HCT116 (cell line): Measurements from ENCODE around the gene LDB2. TPM values are rescaled to one million over a fixed set of nuclear protein-coding genes. Genes with fewer than 3 reads are reported as not detected.

Experiments
- ATAC-seq: fragments of 200-7000 bp; cut with Tn5 transposase; 2 replicates; pipeline ENCODE4 v1.9.1; 2020; ENCODE audit warnings: mild to moderate bottlenecking, moderate library complexity
- BruUV-seq: library from RNA; stranded (reverse); fragments of 400-500 nt; replicated peaks from 2 replicates; lab custom pipeline; 2021; lab: Mats Ljungman, UMichigan
- CTCF ChIA-PET: fragments of 300-600 bp; sonication (Branson Sonifier 250); formaldehyde crosslinking; loops from one replicate; lab custom pipeline; 2021; ENCODE audit warnings: antibody characterized with exemption; lab: Charles Lee
- POLR2A ChIA-PET: fragments of 300-600, 350-600 bp; sonication (Branson Sonifier 250); formaldehyde crosslinking; loops from one replicate; lab custom pipeline; 2021; ENCODE audit warnings: antibody characterized with exemption; lab: Charles Lee
- RAD21 ChIA-PET, 2 experiments: fragments of 300-600 bp; sonication (Branson Sonifier 250); formaldehyde crosslinking; loops; one replicate each; lab custom pipeline; 2023; ENCODE audit warnings: low total read pairs in 2 of 2; ENCODE audit not compliant: uncharacterized antibody in 2 of 2, unreplicated experiment in 2 of 2, low non-redundant PET in 1 of 2; lab: Charles Lee
- DNase-seq: peaks from one replicate; pipeline ENCODE4 v3.0.0-alpha.2; 2010; ENCODE audit warnings: low read depth, low spot score
- H2AFZ ChIP-seq: fragments of 200-600 bp; shearing (Covaris generic), sonication (generic); 2 replicates; pipeline ENCODE4 v1.6.1; 2017; ENCODE audit warnings: low read depth, mixed run types, mixed read lengths, antibody characterized with exemption, low read length; ENCODE audit not compliant: poor library complexity, severe bottlenecking
- H3K27ac ChIP-seq: 2 replicates; pipeline ENCODE4 v1.5.1; 2012; ENCODE audit warnings: low read depth, low read length
- H3K27me3 ChIP-seq: fragments of 200-600 bp; sonication (generic); 2 replicates; pipeline ENCODE4 v1.6.1; 2016; ENCODE audit warnings: mixed run types, low read length, mixed read lengths; ENCODE audit not compliant: insufficient read depth
- H3K36me3 ChIP-seq, 2 experiments: fragments of 200-500 bp in 1 of 2; fragments of 200-600 bp in 1 of 2; sonication (Bioruptor generic) in 1 of 2; sonication (generic) in 1 of 2; 2 replicates each; pipeline versions ENCODE4 v1.5.1 to v1.6.1; 2014 to 2016; ENCODE audit warnings: low read length in 2 of 2, inconsistent platforms in 1 of 2, mixed read lengths in 1 of 2, mixed run types in 1 of 2; ENCODE audit not compliant: insufficient read depth in 2 of 2, control insufficient read depth in 1 of 2
- H3K4me1 ChIP-seq, 2 experiments: fragments of 200-600 bp in 1 of 2; sonication (generic) in 1 of 2; 2 replicates each; pipeline versions ENCODE4 v1.5.1 to v1.6.1; 2012 to 2017; ENCODE audit warnings: low read length in 2 of 2, inconsistent platforms in 1 of 2, mild to moderate bottlenecking in 1 of 2, mixed read lengths in 1 of 2, mixed run types in 1 of 2, moderate library complexity in 1 of 2; ENCODE audit not compliant: insufficient read depth in 2 of 2, control insufficient read depth in 1 of 2
- H3K4me2 ChIP-seq: fragments of 200-600 bp; sonication (generic); 2 replicates; pipeline ENCODE4 v1.6.1; 2017; ENCODE audit warnings: mixed run types, low read length, mixed read lengths
- H3K4me3 ChIP-seq, 2 experiments: fragments of 200-600 bp in 1 of 2; sonication (generic) in 1 of 2; replicated peaks in 1 of 2; 2 replicates each; pipeline ENCODE4 v1.5.1; 2011 to 2016; ENCODE audit warnings: low read length in 2 of 2, control low read depth in 1 of 2, low read depth in 1 of 2, mild to moderate bottlenecking in 1 of 2, mixed read lengths in 1 of 2, mixed run types in 1 of 2
- H3K79me2 ChIP-seq: fragments of 200-600 bp; sonication (generic); 2 replicates; pipeline ENCODE4 v1.6.1; 2017; ENCODE audit warnings: mild to moderate bottlenecking, mixed run types, low read length, moderate library complexity, mixed read lengths; ENCODE audit not compliant: insufficient read depth
- H3K9ac ChIP-seq: fragments of 200-600 bp; sonication (generic); 2 replicates; pipeline ENCODE4 v1.6.1; 2016; ENCODE audit warnings: low read length, mixed read lengths
- H3K9me2 ChIP-seq: fragments of 200-600 bp; sonication (generic), shearing (Covaris generic); 2 replicates; pipeline ENCODE4 v1.6.1; 2017; ENCODE audit warnings: mixed run types, mild to moderate bottlenecking, moderate library complexity; ENCODE audit not compliant: insufficient read depth
- H3K9me3 ChIP-seq, 2 experiments: fragments of 200-500 bp in 1 of 2; fragments of 200-600 bp in 1 of 2; sonication (Bioruptor generic) in 1 of 2; sonication (generic) in 1 of 2; 2 replicates each; pipeline ENCODE4 v1.6.1; 2014 to 2017; ENCODE audit warnings: low read length in 2 of 2, mixed read lengths in 2 of 2, inconsistent platforms in 1 of 2, low read depth in 1 of 2, mild to moderate bottlenecking in 1 of 2, mixed run types in 1 of 2, moderate library complexity in 1 of 2; ENCODE audit not compliant: control insufficient read depth in 1 of 2, insufficient read depth in 1 of 2
- H4K20me1 ChIP-seq: fragments of 200-600 bp; sonication (generic), shearing (Covaris generic); 2 replicates; pipeline ENCODE4 v1.6.1; 2017; ENCODE audit warnings: mixed run types, mild to moderate bottlenecking, moderate library complexity; ENCODE audit not compliant: insufficient read depth
- CBX3 ChIP-seq: IDR thresholded peaks from 2 replicates; pipeline ENCODE4 v1.6.1; 2012; ENCODE audit warnings: low read depth
- JUND ChIP-seq: IDR thresholded peaks from 2 replicates; pipeline ENCODE4 v1.6.1; 2012
- SIN3A ChIP-seq: IDR thresholded peaks from 2 replicates; pipeline ENCODE4 v1.6.1; 2012; ENCODE audit warnings: low read depth
- YY1 ChIP-seq: IDR thresholded peaks from 2 replicates; pipeline ENCODE4 v1.6.1; 2011; ENCODE audit warnings: low read length, low read depth, moderate library complexity, mild to moderate bottlenecking; ENCODE audit not compliant: insufficient replicate concordance; ENCODE audit errors: extremely low read depth
- ZFX ChIP-seq: fragments of 450-650 bp; IDR thresholded peaks from 2 replicates; pipeline ENCODE4 v1.6.1; 2017
- ZNF274 ChIP-seq: fragments of 200-500 bp; sonication (Bioruptor generic); IDR thresholded peaks from 2 replicates; pipeline ENCODE4 v1.6.1; 2014; ENCODE audit warnings: mild to moderate bottlenecking, low read depth, low read length, inconsistent platforms
- intact Hi-C: fragments of 100-400 bp; cut with micrococcal nuclease; formaldehyde crosslinking; loops from 2 replicates; pipeline ENCODE4 v1.10.0; 2022
- total RNA-seq: library from RNA; stranded (reverse); gene quantifications from one replicate; pipeline ENCODE4 v1.2.1, GENCODE V29; 2021; ENCODE audit not compliant: unreplicated experiment
- TF ChIP-seq, protein P1 (sequence below): IDR thresholded peaks from 2 replicates; pipeline ENCODE4 v1.6.1; 2012

The LDB2 gene
- total RNA-seq, 1 experiment from 2014 or later: 0.12 TPM

DNA sequence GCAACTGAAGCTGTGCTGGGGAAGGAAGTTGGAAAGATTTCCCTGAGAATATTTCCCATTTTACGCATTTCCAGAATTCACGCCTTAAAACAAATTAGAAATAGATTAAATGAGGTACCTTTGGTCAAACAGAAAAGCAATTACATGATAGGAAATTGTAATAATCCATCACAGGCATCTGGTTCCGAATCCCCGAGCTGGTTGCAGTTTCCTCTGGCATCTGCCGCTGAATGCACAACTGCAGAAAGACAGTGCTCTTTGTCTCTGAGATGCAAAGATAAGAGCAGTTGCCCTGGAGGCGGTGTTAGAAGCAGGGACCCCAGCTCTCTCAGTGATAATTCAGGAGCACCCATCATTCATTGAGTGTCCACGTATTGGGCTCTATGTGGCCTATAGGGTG, 224.4 kb downstream of the LDB2 start:
- Histone ChIP-seq H3K9me3 (no peaks in the 10 kb centered on the region), H4K20me1 (no peaks in the 10 kb centered on the region), H3K4me1 (no peaks in the 10 kb centered on the region), H3K4me3 (no peak overlapping the region), H3K36me3 (no peaks in the 10 kb centered on the region), H3K4me2 (no peak overlapping the region), H3K9me2 (no peaks in the 10 kb centered on the region)
- ChIA-PET CTCF (no interaction called here), RAD21 (no interaction called here)
- no TSS peak for BruUV-seq
- ATAC-seq: no peak
- TF ChIP-seq YY1: no peak
- TF ChIP-seq ZNF274: no peak
- TF ChIP-seq, protein P1, sequence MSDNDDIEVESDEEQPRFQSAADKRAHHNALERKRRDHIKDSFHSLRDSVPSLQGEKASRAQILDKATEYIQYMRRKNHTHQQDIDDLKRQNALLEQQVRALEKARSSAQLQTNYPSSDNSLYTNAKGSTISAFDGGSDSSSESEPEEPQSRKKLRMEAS: no peak
- no peak for TF ChIP-seq SIN3A
- TF ChIP-seq ZFX: no peak
- TF ChIP-seq, all 23 proteins: peak for 0
- no peak for DNase-seq
- intact Hi-C loops: no loop called here
- no peak overlapping the region for H2AFZ ChIP-seq
- no peaks in the 10 kb centered on the region for H3K79me2 ChIP-seq
- POLR2A ChIA-PET: no interaction called here
- H3K27ac ChIP-seq: no peak overlapping the region
- H3K27me3 ChIP-seq: 0 out of 2 replicates have a peak, but pooled peaks cover 2% of the 10 kb centered on the region
- no peak overlapping the region for H3K9ac ChIP-seq

DNA sequence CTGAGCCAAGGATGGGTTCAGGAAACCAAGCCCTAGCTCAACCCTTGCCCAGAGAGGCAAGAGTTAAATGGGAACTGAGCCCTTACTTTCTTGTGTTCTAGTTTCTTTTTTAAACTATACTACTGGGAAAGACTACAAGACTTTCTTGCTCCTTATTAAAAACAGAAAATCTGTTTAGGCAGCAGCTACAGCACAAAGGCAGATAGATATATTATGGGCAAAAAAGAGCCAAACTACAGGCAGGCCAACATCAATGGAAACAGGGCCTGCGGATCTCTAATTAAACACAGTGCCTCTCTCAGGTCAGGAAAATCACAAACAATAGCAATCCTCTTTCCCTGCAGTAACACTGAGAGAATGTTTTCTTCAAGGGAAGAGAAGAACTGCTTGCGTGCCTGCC, 226.0 kb downstream of the LDB2 start:
- ChIA-PET RAD21 (no interaction called here), CTCF (no interaction called here), POLR2A (no interaction called here)
- H3K9me3 ChIP-seq: no peaks in the 10 kb centered on the region
- H3K4me3 ChIP-seq: no peak overlapping the region
- no peak overlapping the region for H3K27ac ChIP-seq
- H3K9me2 ChIP-seq: no peaks in the 10 kb centered on the region
- no peak overlapping the region for H2AFZ ChIP-seq
- DNase-seq (no peak), ATAC-seq (no peak)
- no peak overlapping the region for H3K9ac ChIP-seq
- no peaks in the 10 kb centered on the region for H3K79me2 ChIP-seq
- H3K4me2 ChIP-seq: no peak overlapping the region
- TF ChIP-seq JUND: no peak
- TF ChIP-seq CBX3: no peak
- no peaks in the 10 kb centered on the region for H3K36me3 ChIP-seq
- H3K4me1 ChIP-seq: no peaks in the 10 kb centered on the region
- H4K20me1 ChIP-seq: no peaks in the 10 kb centered on the region
- no TSS peak for BruUV-seq
- no peaks in the 10 kb centered on the region for H3K27me3 ChIP-seq
- intact Hi-C loops: no loop called here
